Heart left ventricle (tissue), 13 donors: ENCODE results near the gene C17orf100.

ENCODE experiments used
- POLR2A ChIP-seq, 2 donors: fragments of 450-650 bp; IDR thresholded peaks; one replicate each; pipeline ENCODE4 v1.6.1; 2017; ENCODE audit warnings: antibody characterized with exemption in 2 of 2, mild to moderate bottlenecking in 2 of 2, moderate library complexity in 2 of 2
- TF ChIP-seq, protein P1 (sequence below), 12 donors: fragments of 200-600 bp; sonication (generic) in 4 of 12; IDR thresholded peaks; one replicate each; pipeline versions ENCODE4 v1.5.0 to v1.8.0; 2018 to 2022; ENCODE audit warnings: antibody characterized with exemption in 12 of 12, mild to moderate bottlenecking in 5 of 12
- donor health status: ischemic (EF 13 %, LVEDD 7.1; RV severe dilation, severe dysfunction).
- donor health status: DM: no; HTN: yes; CAD: no.
- donor health status: DM: no; HTN: no; CAD: no.
- donor health status: ischemic (EF 25% LVEDD 6.9; RV normal size, moderate dysfunction).
- donor health status: ischemic (EF 25% LVEDD 5.7; RV mildly dilated, moderate dysfunction).
- donor health status: ischemic (EF 35%, LVEDD 5.7; RV mildly dilated, moderate dysfunction).
- donor health status: nonischemic (EF 11% LVEDD 7.7; RV severe dilation, severe dysfunction).
- donor health status: DM: yes; HTN: yes; CAD: no.
- donor health status: PGD.
- donor health status: ischemic (EF 29% LVEDD 5.4; RV normal size, mild dysfunction).
- donor health status: nonischemic (EF 23%, LVEDD 6.1; RV moderate dilation, normal function).

DNA sequence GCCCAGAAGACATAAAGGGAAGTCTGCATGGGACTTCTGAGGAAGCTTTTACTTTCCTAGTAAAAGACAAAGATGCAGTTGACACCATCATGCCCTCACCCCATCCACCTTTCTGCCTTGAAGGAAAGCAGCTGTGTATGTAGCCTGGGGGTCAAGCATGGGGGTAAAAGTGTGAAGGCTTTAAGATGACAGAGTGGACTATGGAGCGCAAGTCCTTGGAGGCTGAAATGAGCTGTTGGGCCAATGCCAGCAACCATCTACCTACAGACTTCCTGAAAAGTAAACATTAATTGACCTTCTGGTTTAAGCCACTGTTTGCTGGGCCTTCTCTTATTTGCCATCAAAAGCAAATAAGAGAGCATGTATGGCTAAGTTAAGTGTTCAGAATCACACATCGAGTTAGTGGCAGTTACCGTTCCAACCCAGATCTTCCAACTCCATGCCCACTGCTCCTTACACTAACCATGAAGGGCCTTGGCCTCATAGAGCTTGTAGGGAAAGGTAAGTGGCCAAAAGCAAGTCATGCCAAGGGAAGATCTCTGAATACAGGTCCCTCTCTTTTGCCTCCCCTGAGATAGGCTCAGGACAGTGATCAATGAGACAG, 31.6 kb downstream of the C17orf100 start:
- TF ChIP-seq, protein P1, sequence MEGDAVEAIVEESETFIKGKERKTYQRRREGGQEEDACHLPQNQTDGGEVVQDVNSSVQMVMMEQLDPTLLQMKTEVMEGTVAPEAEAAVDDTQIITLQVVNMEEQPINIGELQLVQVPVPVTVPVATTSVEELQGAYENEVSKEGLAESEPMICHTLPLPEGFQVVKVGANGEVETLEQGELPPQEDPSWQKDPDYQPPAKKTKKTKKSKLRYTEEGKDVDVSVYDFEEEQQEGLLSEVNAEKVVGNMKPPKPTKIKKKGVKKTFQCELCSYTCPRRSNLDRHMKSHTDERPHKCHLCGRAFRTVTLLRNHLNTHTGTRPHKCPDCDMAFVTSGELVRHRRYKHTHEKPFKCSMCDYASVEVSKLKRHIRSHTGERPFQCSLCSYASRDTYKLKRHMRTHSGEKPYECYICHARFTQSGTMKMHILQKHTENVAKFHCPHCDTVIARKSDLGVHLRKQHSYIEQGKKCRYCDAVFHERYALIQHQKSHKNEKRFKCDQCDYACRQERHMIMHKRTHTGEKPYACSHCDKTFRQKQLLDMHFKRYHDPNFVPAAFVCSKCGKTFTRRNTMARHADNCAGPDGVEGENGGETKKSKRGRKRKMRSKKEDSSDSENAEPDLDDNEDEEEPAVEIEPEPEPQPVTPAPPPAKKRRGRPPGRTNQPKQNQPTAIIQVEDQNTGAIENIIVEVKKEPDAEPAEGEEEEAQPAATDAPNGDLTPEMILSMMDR (IDR thresholded peaks at IDR 0.05): no peak
- no peak for TF ChIP-seq POLR2A (IDR thresholded peaks at IDR 0.05)
